Fibroblast of the aortic adventitia (primary cell): ENCODE data around the gene RAB9A. TPM values are rescaled to one million over a fixed set of nuclear protein-coding genes. Genes with fewer than 3 reads are reported as not detected.
"Not testable (repeated sequence)": the region's sequence is repeated elsewhere in the genome, so short reads cannot be mapped to it uniquely, and the experiment has no call there.

Experiments used
- DNase-seq: peaks from one replicate; pipeline ENCODE4 v3.0.0-alpha.2; 2010; ENCODE audit warnings: low read depth
- H3K4me3 ChIP-seq: 2 replicates; pipeline ENCODE4 v1.5.1; 2011; ENCODE audit warnings: low read depth, mild to moderate bottlenecking, control low read depth, low read length, moderate library complexity
- total RNA-seq: library from RNA; depleted of rRNA; stranded (reverse); fragments of >200 nt; gene quantifications from 2 replicates; pipeline ENCODE4 v1.2.3, GENCODE V29; 2012; ENCODE audit warnings: low replicate concordance
- TF ChIP-seq, protein P1 (sequence below): IDR thresholded peaks from 2 replicates; pipeline ENCODE4 v1.5.1; 2011; ENCODE audit warnings: mild to moderate bottlenecking, low read length, control low read depth, inconsistent platforms; ENCODE audit not compliant: insufficient read depth

Gene RAB9A
- total RNA-seq: 36.0 and 51.8 TPM in 2 replicates

- H3K4me3 ChIP-seq: peak within 1 kb of the TSS; percentile 88
- TF ChIP-seq, protein P1, sequence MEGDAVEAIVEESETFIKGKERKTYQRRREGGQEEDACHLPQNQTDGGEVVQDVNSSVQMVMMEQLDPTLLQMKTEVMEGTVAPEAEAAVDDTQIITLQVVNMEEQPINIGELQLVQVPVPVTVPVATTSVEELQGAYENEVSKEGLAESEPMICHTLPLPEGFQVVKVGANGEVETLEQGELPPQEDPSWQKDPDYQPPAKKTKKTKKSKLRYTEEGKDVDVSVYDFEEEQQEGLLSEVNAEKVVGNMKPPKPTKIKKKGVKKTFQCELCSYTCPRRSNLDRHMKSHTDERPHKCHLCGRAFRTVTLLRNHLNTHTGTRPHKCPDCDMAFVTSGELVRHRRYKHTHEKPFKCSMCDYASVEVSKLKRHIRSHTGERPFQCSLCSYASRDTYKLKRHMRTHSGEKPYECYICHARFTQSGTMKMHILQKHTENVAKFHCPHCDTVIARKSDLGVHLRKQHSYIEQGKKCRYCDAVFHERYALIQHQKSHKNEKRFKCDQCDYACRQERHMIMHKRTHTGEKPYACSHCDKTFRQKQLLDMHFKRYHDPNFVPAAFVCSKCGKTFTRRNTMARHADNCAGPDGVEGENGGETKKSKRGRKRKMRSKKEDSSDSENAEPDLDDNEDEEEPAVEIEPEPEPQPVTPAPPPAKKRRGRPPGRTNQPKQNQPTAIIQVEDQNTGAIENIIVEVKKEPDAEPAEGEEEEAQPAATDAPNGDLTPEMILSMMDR: no peak
- peak; percentile 66 for DNase-seq
These were observed at the start of gene RAB9A for GRCh38 chrX:13688958-13689740. Gene RAB9A, plus strand, starts transcription at chrX:13689128. Its CDS starts 19,619 bp downstream, at chrX:13708747.

- DNase-seq, H3K4me3 ChIP-seq: not testable (repeated sequence)
These were observed 47.2 kb upstream of the RAB9A start for GRCh38 chrX:13641684-13642083.

DNA sequence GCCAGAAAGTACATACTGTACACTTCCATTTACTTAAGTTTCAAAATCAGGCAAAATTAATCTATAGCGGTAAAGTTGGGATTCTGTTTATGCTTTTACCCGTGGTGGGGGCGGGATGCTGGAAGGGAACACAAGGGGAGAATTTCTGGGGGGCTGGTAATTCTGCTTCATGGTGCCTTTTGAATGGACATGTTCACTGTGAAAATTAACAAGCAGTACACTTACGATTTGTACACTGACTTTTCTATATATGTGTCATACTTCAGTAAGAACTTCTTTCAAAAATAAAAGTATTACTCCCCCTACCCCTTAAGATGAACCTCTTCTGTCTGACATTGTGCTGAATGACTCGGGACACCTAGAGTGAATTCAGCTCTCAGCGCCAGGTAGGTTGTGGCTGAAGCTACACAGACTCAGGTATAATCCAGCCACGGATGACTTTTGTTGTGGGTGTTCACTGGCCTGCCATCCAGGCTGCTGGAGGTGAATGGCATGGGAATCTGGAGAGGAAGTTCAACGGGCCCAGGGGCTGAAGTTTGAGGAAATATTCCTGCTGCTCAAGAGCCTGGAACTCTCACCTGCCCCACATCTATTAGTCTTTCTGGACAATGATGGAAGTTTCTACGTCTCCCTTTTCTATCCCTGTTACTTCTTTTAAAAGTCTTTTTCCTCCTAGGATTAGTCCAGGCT is 43.3 kb upstream of the RAB9A start:
- no peak overlapping the region for H3K4me3 ChIP-seq
- TF ChIP-seq, protein P1: no peak

GRCh38 chrX:13646154-13646549 is 42.8 kb upstream of the RAB9A start:
- H3K4me3 ChIP-seq: no peak overlapping the region
- TF ChIP-seq, protein P1: peak; percentile 86
- DNase-seq: peak; percentile 81

More for the DNA sequence above, 43.3 kb upstream of the RAB9A start:
- DNase-seq: no peak

DNA sequence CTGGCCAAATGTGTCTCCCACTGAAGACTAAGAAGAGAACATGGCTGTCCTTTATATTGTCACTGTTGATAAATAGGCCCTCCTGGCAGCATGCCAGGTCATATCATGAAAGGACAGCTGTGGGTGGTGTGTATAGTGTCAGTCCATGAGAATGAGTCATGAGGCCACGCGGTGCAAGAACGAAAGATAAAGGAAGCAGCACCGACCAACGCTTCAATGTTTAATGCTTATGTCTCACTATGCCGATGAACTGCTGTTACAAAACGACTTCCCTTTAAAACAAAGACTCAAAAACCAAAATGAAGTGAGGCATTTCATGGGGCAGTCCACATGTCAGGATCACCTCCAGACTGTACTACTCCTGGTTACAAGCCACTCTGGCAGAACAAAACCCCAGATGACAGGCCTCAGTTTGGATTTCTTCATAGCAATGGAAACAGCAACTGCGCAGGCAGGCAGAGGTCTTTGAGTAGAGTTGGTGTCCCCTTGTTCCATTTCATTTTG is 41.2 kb upstream of the RAB9A start:
- H3K4me3 ChIP-seq: no peak overlapping the region
- TF ChIP-seq, protein P1: no peak
- peak; percentile 75 for DNase-seq

- H3K4me3 ChIP-seq, DNase-seq: not testable (repeated sequence)
These were observed 40.6 kb upstream of the RAB9A start for GRCh38 chrX:13648336-13648735.

GRCh38 chrX:13649838-13650237 is 39.1 kb upstream of the RAB9A start:
- DNase-seq: peak; percentile 54
- TF ChIP-seq, protein P1: no peak
- H3K4me3 ChIP-seq: no peak overlapping the region
